HCT116 (cell line): Measurements from ENCODE around the gene RBM19. TPM values are rescaled to one million over a fixed set of nuclear protein-coding genes. Genes with fewer than 3 reads are reported as not detected.

Experiments
- ATAC-seq: fragments of 200-7000 bp; cut with Tn5 transposase; 2 replicates; pipeline ENCODE4 v1.9.1; 2020; ENCODE audit warnings: mild to moderate bottlenecking, moderate library complexity
- BruUV-seq: library from RNA; stranded (reverse); fragments of 400-500 nt; replicated peaks from 2 replicates; lab custom pipeline; 2021; lab: Mats Ljungman, UMichigan
- CTCF ChIA-PET: fragments of 300-600 bp; sonication (Branson Sonifier 250); formaldehyde crosslinking; loops from one replicate; lab custom pipeline; 2021; ENCODE audit warnings: antibody characterized with exemption; lab: Charles Lee
- POLR2A ChIA-PET: fragments of 300-600, 350-600 bp; sonication (Branson Sonifier 250); formaldehyde crosslinking; loops from one replicate; lab custom pipeline; 2021; ENCODE audit warnings: antibody characterized with exemption; lab: Charles Lee
- RAD21 ChIA-PET, 2 experiments: fragments of 300-600 bp; sonication (Branson Sonifier 250); formaldehyde crosslinking; loops; one replicate each; lab custom pipeline; 2023; ENCODE audit warnings: low total read pairs in 2 of 2; ENCODE audit not compliant: uncharacterized antibody in 2 of 2, unreplicated experiment in 2 of 2, low non-redundant PET in 1 of 2; lab: Charles Lee
- DNase-seq: peaks from one replicate; pipeline ENCODE4 v3.0.0-alpha.2; 2010; ENCODE audit warnings: low read depth, low spot score
- H2AFZ ChIP-seq: fragments of 200-600 bp; shearing (Covaris generic), sonication (generic); 2 replicates; pipeline ENCODE4 v1.6.1; 2017; ENCODE audit warnings: low read depth, mixed run types, mixed read lengths, antibody characterized with exemption, low read length; ENCODE audit not compliant: poor library complexity, severe bottlenecking
- H3K27ac ChIP-seq: 2 replicates; pipeline ENCODE4 v1.5.1; 2012; ENCODE audit warnings: low read depth, low read length
- H3K27me3 ChIP-seq: fragments of 200-600 bp; sonication (generic); 2 replicates; pipeline ENCODE4 v1.6.1; 2016; ENCODE audit warnings: mixed run types, low read length, mixed read lengths; ENCODE audit not compliant: insufficient read depth
- H3K36me3 ChIP-seq, 2 experiments: fragments of 200-500 bp in 1 of 2; fragments of 200-600 bp in 1 of 2; sonication (Bioruptor generic) in 1 of 2; sonication (generic) in 1 of 2; 2 replicates each; pipeline versions ENCODE4 v1.5.1 to v1.6.1; 2014 to 2016; ENCODE audit warnings: low read length in 2 of 2, inconsistent platforms in 1 of 2, mixed read lengths in 1 of 2, mixed run types in 1 of 2; ENCODE audit not compliant: insufficient read depth in 2 of 2, control insufficient read depth in 1 of 2
- H3K4me1 ChIP-seq, 2 experiments: fragments of 200-600 bp in 1 of 2; sonication (generic) in 1 of 2; 2 replicates each; pipeline versions ENCODE4 v1.5.1 to v1.6.1; 2012 to 2017; ENCODE audit warnings: low read length in 2 of 2, inconsistent platforms in 1 of 2, mild to moderate bottlenecking in 1 of 2, mixed read lengths in 1 of 2, mixed run types in 1 of 2, moderate library complexity in 1 of 2; ENCODE audit not compliant: insufficient read depth in 2 of 2, control insufficient read depth in 1 of 2
- H3K4me2 ChIP-seq: fragments of 200-600 bp; sonication (generic); 2 replicates; pipeline ENCODE4 v1.6.1; 2017; ENCODE audit warnings: mixed run types, low read length, mixed read lengths
- H3K4me3 ChIP-seq, 2 experiments: fragments of 200-600 bp in 1 of 2; sonication (generic) in 1 of 2; replicated peaks in 1 of 2; 2 replicates each; pipeline ENCODE4 v1.5.1; 2011 to 2016; ENCODE audit warnings: low read length in 2 of 2, control low read depth in 1 of 2, low read depth in 1 of 2, mild to moderate bottlenecking in 1 of 2, mixed read lengths in 1 of 2, mixed run types in 1 of 2
- H3K79me2 ChIP-seq: fragments of 200-600 bp; sonication (generic); 2 replicates; pipeline ENCODE4 v1.6.1; 2017; ENCODE audit warnings: mild to moderate bottlenecking, mixed run types, low read length, moderate library complexity, mixed read lengths; ENCODE audit not compliant: insufficient read depth
- H3K9ac ChIP-seq: fragments of 200-600 bp; sonication (generic); 2 replicates; pipeline ENCODE4 v1.6.1; 2016; ENCODE audit warnings: low read length, mixed read lengths
- H3K9me2 ChIP-seq: fragments of 200-600 bp; sonication (generic), shearing (Covaris generic); 2 replicates; pipeline ENCODE4 v1.6.1; 2017; ENCODE audit warnings: mixed run types, mild to moderate bottlenecking, moderate library complexity; ENCODE audit not compliant: insufficient read depth
- H3K9me3 ChIP-seq, 2 experiments: fragments of 200-500 bp in 1 of 2; fragments of 200-600 bp in 1 of 2; sonication (Bioruptor generic) in 1 of 2; sonication (generic) in 1 of 2; 2 replicates each; pipeline ENCODE4 v1.6.1; 2014 to 2017; ENCODE audit warnings: low read length in 2 of 2, mixed read lengths in 2 of 2, inconsistent platforms in 1 of 2, low read depth in 1 of 2, mild to moderate bottlenecking in 1 of 2, mixed run types in 1 of 2, moderate library complexity in 1 of 2; ENCODE audit not compliant: control insufficient read depth in 1 of 2, insufficient read depth in 1 of 2
- H4K20me1 ChIP-seq: fragments of 200-600 bp; sonication (generic), shearing (Covaris generic); 2 replicates; pipeline ENCODE4 v1.6.1; 2017; ENCODE audit warnings: mixed run types, mild to moderate bottlenecking, moderate library complexity; ENCODE audit not compliant: insufficient read depth
- CBX3 ChIP-seq: IDR thresholded peaks from 2 replicates; pipeline ENCODE4 v1.6.1; 2012; ENCODE audit warnings: low read depth
- CEBPB ChIP-seq: IDR thresholded peaks from 2 replicates; pipeline ENCODE4 v1.6.1; 2012; ENCODE audit warnings: low read depth
- ELF1 ChIP-seq: IDR thresholded peaks from 2 replicates; pipeline ENCODE4 v1.6.1; 2012; ENCODE audit warnings: low read depth, borderline replicate concordance
- EZH2 ChIP-seq: fragments of 200-600 bp; sonication (generic); IDR thresholded peaks from 2 replicates; pipeline ENCODE4 v1.6.1; 2017; ENCODE audit warnings: antibody characterized with exemption, mixed run types
- FOSL1 ChIP-seq: IDR thresholded peaks from 2 replicates; pipeline ENCODE4 v1.6.1; 2012; ENCODE audit warnings: low read depth
- JUND ChIP-seq: IDR thresholded peaks from 2 replicates; pipeline ENCODE4 v1.6.1; 2012
- POLR2A ChIP-seq: IDR thresholded peaks from 2 replicates; pipeline ENCODE4 v1.7.0; 2011; ENCODE audit warnings: borderline replicate concordance; ENCODE audit not compliant: insufficient read depth, insufficient read length; ENCODE audit errors: extremely low read depth
- SP1 ChIP-seq: IDR thresholded peaks from 2 replicates; pipeline ENCODE4 v1.6.1; 2012; ENCODE audit warnings: low read depth
- SRF ChIP-seq: IDR thresholded peaks from 2 replicates; pipeline ENCODE4 v1.6.1; 2012; ENCODE audit warnings: low read depth
- TCF7L2 ChIP-seq: IDR thresholded peaks from 2 replicates; pipeline ENCODE4 v1.7.0; 2011; ENCODE audit warnings: borderline replicate concordance, inconsistent platforms; ENCODE audit not compliant: insufficient read depth, insufficient read length; ENCODE audit errors: extremely low read depth
- YY1 ChIP-seq: IDR thresholded peaks from 2 replicates; pipeline ENCODE4 v1.6.1; 2011; ENCODE audit warnings: low read length, low read depth, moderate library complexity, mild to moderate bottlenecking; ENCODE audit not compliant: insufficient replicate concordance; ENCODE audit errors: extremely low read depth
- ZFX ChIP-seq: fragments of 450-650 bp; IDR thresholded peaks from 2 replicates; pipeline ENCODE4 v1.6.1; 2017
- intact Hi-C: fragments of 100-400 bp; cut with micrococcal nuclease; formaldehyde crosslinking; loops from 2 replicates; pipeline ENCODE4 v1.10.0; 2022
- total RNA-seq: library from RNA; stranded (reverse); gene quantifications from one replicate; pipeline ENCODE4 v1.2.1, GENCODE V29; 2021; ENCODE audit not compliant: unreplicated experiment
- TF ChIP-seq, protein P1 (sequence below): IDR thresholded peaks from 2 replicates; pipeline ENCODE4 v1.6.1; 2012
- TF ChIP-seq, protein P2 (sequence below): IDR thresholded peaks from 2 replicates; pipeline ENCODE4 v1.6.1; 2011; ENCODE audit warnings: mild to moderate bottlenecking, low read length, moderate library complexity; ENCODE audit not compliant: insufficient replicate concordance; ENCODE audit errors: extremely low read depth
- TF ChIP-seq, protein P3 (sequence below), 3 experiments: fragments of 200-600 bp in 1 of 3; sonication (generic) in 1 of 3; IDR thresholded peaks in 2 of 3; conservative IDR thresholded peaks in 1 of 3; 2 replicates each; pipeline ENCODE4 v1.5.1; 2012 to 2017; ENCODE audit warnings: low read depth in 2 of 3, low read length in 2 of 3, antibody characterized with exemption in 1 of 3, borderline replicate concordance in 1 of 3, control low read depth in 1 of 3, mild to moderate bottlenecking in 1 of 3, mixed read lengths in 1 of 3, mixed run types in 1 of 3, moderate library complexity in 1 of 3; ENCODE audit not compliant: insufficient read depth in 1 of 3

Gene RBM19
- total RNA-seq, 1 experiment from 2014 or later, result 30.7 TPM

DNA sequence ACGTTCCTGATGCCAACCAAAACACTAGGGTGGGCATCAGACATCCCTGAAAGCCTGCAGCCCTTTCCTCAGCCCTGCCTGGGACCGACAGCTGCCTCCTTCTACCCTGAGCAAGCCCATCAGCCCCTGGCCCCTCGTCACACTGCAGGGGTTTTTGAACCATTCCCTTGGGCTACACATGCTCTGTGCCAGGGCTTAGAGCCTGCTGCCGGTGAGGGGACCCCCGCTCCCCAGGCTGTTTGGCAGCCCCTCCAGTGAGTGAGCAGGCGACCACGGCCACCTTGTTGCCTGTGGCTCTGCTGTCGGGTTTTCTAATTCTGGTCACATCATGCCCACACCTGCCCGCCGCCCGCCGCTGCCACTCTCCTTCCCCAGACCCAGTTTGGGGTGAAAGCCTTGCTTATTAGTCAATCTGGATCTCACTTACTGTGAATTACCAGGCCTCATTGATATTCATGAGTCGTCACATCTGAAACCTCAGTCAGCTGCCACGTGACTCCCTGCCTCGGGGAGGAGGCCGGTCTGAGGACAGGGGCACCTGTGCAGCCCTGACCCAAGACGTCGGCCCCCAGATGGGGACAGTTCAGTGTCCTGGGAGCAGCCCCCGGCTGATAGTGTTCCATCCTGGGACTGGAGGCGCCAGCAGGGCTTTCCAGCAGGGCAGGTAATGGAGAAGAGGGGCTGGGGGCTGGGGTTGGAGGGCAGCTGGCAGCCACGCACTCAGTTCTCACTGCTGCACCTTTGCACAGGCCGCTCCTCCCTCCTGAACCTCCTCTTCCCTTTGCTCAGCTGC lies 163.0 kb downstream of the RBM19 start:
- no peak overlapping the region for H2AFZ ChIP-seq
- no peaks in the 10 kb centered on the region for H3K36me3 ChIP-seq
- no peak overlapping the region for H3K9ac ChIP-seq
- no peaks in the 10 kb centered on the region for H3K9me2 ChIP-seq
- H3K4me3 ChIP-seq, result no peak overlapping the region
- no peak overlapping the region for H3K4me2 ChIP-seq
- no peak for ATAC-seq
- TF ChIP-seq CBX3 (no peak), POLR2A (no peak), ZFX (no peak), FOSL1 (no peak)
- BruUV-seq, result no TSS peak
- ChIA-PET RAD21 (no interaction called here), CTCF (no interaction called here), POLR2A (no interaction called here)
- DNase-seq, result no peak
- no peaks in the 10 kb centered on the region for H3K79me2 ChIP-seq
- intact Hi-C loops, result no loop called here
- no peaks in the 10 kb centered on the region for H3K9me3 ChIP-seq
- peaks cover 0 to 7% of the 10 kb centered on the region in 2 experiments; a peak in 2 of 4 replicates for H3K4me1 ChIP-seq
- H4K20me1 ChIP-seq, result no peaks in the 10 kb centered on the region
- no peak overlapping the region for H3K27ac ChIP-seq
- no peaks in the 10 kb centered on the region for H3K27me3 ChIP-seq

DNA sequence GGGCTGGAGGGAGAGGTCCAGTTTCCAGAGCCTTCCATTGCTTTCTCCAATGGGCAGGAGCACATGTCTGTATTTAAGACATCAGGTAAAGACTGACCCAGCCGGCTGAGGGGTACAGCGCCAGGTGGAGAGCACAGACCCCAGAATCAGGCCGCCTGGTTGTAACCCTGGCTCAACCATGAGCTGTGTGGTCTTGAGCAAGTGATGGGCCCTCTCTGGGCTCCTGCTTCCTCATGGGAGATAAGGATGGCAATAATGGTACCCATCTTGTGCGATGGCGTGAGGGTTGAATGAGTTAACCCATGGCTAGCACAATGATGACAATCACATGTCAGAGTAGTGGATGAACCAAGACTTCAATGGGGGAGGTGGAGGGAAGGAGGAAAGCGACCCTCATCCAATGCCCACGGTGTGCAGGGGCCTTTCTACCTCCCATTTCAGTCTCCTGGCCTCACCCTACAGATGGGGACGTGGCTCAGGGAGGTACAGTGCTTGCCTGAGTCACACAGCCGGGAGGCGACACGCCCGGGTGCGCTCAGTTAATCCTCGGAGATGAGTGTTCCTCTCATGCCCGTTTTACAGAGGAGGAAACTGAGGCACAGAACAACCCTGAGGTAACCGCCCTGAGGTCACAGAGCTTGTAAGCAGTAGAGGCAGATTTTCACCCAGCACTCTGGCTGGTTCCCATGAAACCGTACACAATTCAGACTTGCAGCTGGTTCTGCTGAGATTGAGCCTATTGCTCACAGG lies 163.9 kb downstream of the RBM19 start:
- peak; percentile 42; the same call in 1 of the 2 replicates for ATAC-seq
- ChIA-PET RAD21 (no interaction called here), POLR2A (no interaction called here), CTCF (no interaction called here)
- Histone ChIP-seq H3K9me3 (no peaks in the 10 kb centered on the region), H3K4me1 (peaks cover 0 to 7% of the 10 kb centered on the region in 2 experiments; a peak in 2 of 4 replicates), H3K27ac (no peak overlapping the region), H3K4me3 (no peak overlapping the region), H3K79me2 (no peaks in the 10 kb centered on the region), H3K9ac (no peak overlapping the region), H4K20me1 (no peaks in the 10 kb centered on the region), H3K27me3 (no peaks in the 10 kb centered on the region), H3K9me2 (no peaks in the 10 kb centered on the region), H2AFZ (no peak overlapping the region), H3K36me3 (no peaks in the 10 kb centered on the region), H3K4me2 (0 out of 2 replicates have a peak overlapping the region, but pooled peaks have one; percentile 5)
- intact Hi-C loops, result no loop called here
- TF ChIP-seq TCF7L2, result no peak
- TF ChIP-seq SP1, result no peak
- TF ChIP-seq EZH2, result no peak
- no peak for TF ChIP-seq CBX3
- no peak for TF ChIP-seq SRF
- no peak for TF ChIP-seq FOSL1
- TF ChIP-seq JUND, result no peak
- TF ChIP-seq, protein P1, sequence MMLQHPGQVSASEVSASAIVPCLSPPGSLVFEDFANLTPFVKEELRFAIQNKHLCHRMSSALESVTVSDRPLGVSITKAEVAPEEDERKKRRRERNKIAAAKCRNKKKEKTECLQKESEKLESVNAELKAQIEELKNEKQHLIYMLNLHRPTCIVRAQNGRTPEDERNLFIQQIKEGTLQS, result no peak
- TF ChIP-seq ELF1, result no peak
- TF ChIP-seq, protein P2, sequence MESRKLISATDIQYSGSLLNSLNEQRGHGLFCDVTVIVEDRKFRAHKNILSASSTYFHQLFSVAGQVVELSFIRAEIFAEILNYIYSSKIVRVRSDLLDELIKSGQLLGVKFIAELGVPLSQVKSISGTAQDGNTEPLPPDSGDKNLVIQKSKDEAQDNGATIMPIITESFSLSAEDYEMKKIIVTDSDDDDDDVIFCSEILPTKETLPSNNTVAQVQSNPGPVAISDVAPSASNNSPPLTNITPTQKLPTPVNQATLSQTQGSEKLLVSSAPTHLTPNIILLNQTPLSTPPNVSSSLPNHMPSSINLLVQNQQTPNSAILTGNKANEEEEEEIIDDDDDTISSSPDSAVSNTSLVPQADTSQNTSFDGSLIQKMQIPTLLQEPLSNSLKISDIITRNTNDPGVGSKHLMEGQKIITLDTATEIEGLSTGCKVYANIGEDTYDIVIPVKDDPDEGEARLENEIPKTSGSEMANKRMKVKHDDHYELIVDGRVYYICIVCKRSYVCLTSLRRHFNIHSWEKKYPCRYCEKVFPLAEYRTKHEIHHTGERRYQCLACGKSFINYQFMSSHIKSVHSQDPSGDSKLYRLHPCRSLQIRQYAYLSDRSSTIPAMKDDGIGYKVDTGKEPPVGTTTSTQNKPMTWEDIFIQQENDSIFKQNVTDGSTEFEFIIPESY, result no peak
- TF ChIP-seq, protein P3, sequence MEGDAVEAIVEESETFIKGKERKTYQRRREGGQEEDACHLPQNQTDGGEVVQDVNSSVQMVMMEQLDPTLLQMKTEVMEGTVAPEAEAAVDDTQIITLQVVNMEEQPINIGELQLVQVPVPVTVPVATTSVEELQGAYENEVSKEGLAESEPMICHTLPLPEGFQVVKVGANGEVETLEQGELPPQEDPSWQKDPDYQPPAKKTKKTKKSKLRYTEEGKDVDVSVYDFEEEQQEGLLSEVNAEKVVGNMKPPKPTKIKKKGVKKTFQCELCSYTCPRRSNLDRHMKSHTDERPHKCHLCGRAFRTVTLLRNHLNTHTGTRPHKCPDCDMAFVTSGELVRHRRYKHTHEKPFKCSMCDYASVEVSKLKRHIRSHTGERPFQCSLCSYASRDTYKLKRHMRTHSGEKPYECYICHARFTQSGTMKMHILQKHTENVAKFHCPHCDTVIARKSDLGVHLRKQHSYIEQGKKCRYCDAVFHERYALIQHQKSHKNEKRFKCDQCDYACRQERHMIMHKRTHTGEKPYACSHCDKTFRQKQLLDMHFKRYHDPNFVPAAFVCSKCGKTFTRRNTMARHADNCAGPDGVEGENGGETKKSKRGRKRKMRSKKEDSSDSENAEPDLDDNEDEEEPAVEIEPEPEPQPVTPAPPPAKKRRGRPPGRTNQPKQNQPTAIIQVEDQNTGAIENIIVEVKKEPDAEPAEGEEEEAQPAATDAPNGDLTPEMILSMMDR (IDR thresholded peaks at IDR 0.05 in 2 of 3, conservative IDR thresholded peaks at IDR 0.05 in 1 of 3; ENCODE audit: borderline replicate concordance in 1 of 3, insufficient read depth in 1 of 3, low read depth in 2 of 3, low read length in 2 of 3), result no peak
- TF ChIP-seq YY1, result no peak
- TF ChIP-seq CEBPB, result no peak
- no peak for DNase-seq
- BruUV-seq, result no TSS peak
